ENCODE data around the gene SLC25A28.

The SLC25A28 gene

DNA sequence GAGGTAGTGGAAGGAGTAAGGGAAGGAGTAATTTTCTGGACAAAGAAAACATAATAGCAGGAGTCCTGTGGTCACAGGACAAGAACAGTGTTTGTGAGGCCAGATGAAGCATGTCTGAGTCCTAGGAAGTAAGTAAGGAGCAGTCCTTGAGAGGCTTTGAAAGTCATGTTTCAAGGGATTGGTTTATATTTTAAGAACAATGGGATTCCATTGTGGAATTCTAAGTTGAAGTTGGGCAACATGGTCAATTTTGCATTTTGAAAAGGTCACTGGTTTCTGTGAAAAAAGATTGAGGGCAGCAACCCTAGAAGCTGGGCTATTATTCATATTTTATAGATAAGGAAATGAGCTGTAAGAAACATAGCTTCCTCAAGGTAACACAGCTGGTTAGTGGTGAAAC lies 10.8 kb upstream of the SLC25A28 start:
- H3K79me2 ChIP-seq (ENCODE audit: insufficient read depth, low read length), result no peaks in the 10 kb centered on the region
- H3F3A ChIP-seq (ENCODE audit: low read depth), result no peaks in the 10 kb centered on the region
- no peaks in the 10 kb centered on the region for H3K9me2 ChIP-seq (replicated peaks; ENCODE audit: low read depth, low read length)
- no peak overlapping the region for H3K4me2 ChIP-seq (ENCODE audit: low read depth, low read length, poor library complexity, severe bottlenecking)
- TF ChIP-seq EZH2phosphoT487 (IDR thresholded peaks at IDR 0.05; ENCODE audit: borderline replicate concordance), result no peak
- TF ChIP-seq, protein P1, sequence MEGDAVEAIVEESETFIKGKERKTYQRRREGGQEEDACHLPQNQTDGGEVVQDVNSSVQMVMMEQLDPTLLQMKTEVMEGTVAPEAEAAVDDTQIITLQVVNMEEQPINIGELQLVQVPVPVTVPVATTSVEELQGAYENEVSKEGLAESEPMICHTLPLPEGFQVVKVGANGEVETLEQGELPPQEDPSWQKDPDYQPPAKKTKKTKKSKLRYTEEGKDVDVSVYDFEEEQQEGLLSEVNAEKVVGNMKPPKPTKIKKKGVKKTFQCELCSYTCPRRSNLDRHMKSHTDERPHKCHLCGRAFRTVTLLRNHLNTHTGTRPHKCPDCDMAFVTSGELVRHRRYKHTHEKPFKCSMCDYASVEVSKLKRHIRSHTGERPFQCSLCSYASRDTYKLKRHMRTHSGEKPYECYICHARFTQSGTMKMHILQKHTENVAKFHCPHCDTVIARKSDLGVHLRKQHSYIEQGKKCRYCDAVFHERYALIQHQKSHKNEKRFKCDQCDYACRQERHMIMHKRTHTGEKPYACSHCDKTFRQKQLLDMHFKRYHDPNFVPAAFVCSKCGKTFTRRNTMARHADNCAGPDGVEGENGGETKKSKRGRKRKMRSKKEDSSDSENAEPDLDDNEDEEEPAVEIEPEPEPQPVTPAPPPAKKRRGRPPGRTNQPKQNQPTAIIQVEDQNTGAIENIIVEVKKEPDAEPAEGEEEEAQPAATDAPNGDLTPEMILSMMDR (conservative IDR thresholded peaks at IDR 0.05; ENCODE audit: low read length), result no peak
- no peak overlapping the region for H3K4me3 ChIP-seq (ENCODE audit: low read length, poor library complexity, severe bottlenecking)
- no peaks in the 10 kb centered on the region for H3K27me3 ChIP-seq (ENCODE audit: insufficient read depth, low read length, poor library complexity, severe bottlenecking)
- H3K36me3 ChIP-seq (ENCODE audit: insufficient read depth, low read length), result no peaks in the 10 kb centered on the region
- H2AFZ ChIP-seq (ENCODE audit: low read length), result peak overlapping the region; percentile 46; the same call in 1 of the 2 replicates
- H3K4me1 ChIP-seq (ENCODE audit: insufficient read depth, low read length, poor library complexity, severe bottlenecking), result peaks cover 7% of the 10 kb centered on the region
- no peak overlapping the region for H3K9ac ChIP-seq (ENCODE audit: low read depth, low read length, poor library complexity, severe bottlenecking)
- H4K20me1 ChIP-seq (ENCODE audit: insufficient read depth, low read length, poor library complexity, severe bottlenecking), result no peaks in the 10 kb centered on the region
- no peaks in the 10 kb centered on the region for H3K9me3 ChIP-seq (ENCODE audit: insufficient read depth, low read depth, low read length)

- Histone ChIP-seq H3K4me1 (ENCODE audit: insufficient read depth, low read length, poor library complexity, severe bottlenecking) (peaks cover 7% of the 10 kb centered on the region), H3K9me2 (replicated peaks; ENCODE audit: low read depth, low read length) (no peaks in the 10 kb centered on the region), H2AFZ (ENCODE audit: low read length) (peak overlapping the region; percentile 46; the same call in 1 of the 2 replicates), H3K27me3 (ENCODE audit: insufficient read depth, low read length, poor library complexity, severe bottlenecking) (no peaks in the 10 kb centered on the region), H3K79me2 (ENCODE audit: insufficient read depth, low read length) (no peaks in the 10 kb centered on the region), H3K36me3 (ENCODE audit: insufficient read depth, low read length) (no peaks in the 10 kb centered on the region), H3K4me3 (ENCODE audit: low read length, poor library complexity, severe bottlenecking) (no peak overlapping the region), H3F3A (ENCODE audit: low read depth) (no peaks in the 10 kb centered on the region), H4K20me1 (ENCODE audit: insufficient read depth, low read length, poor library complexity, severe bottlenecking) (no peaks in the 10 kb centered on the region), H3K4me2 (ENCODE audit: low read depth, low read length, poor library complexity, severe bottlenecking) (no peak overlapping the region), H3K9ac (ENCODE audit: low read depth, low read length, poor library complexity, severe bottlenecking) (no peak overlapping the region), H3K9me3 (ENCODE audit: insufficient read depth, low read depth, low read length) (no peaks in the 10 kb centered on the region)
- TF ChIP-seq, protein P1 (conservative IDR thresholded peaks at IDR 0.05; ENCODE audit: low read length), result peak; percentile 77
- no peak for TF ChIP-seq EZH2phosphoT487 (IDR thresholded peaks at IDR 0.05; ENCODE audit: borderline replicate concordance)
These were observed 10.2 kb upstream of the SLC25A28 start for GRCh38 chr10:99630433-99630832.

- Histone ChIP-seq H3K4me2 (ENCODE audit: low read depth, low read length, poor library complexity, severe bottlenecking) (no peak overlapping the region), H3K9me3 (ENCODE audit: insufficient read depth, low read depth, low read length) (no peaks in the 10 kb centered on the region), H3K9me2 (replicated peaks; ENCODE audit: low read depth, low read length) (no peaks in the 10 kb centered on the region), H4K20me1 (ENCODE audit: insufficient read depth, low read length, poor library complexity, severe bottlenecking) (no peaks in the 10 kb centered on the region), H3K4me3 (ENCODE audit: low read length, poor library complexity, severe bottlenecking) (no peak overlapping the region), H3K27me3 (ENCODE audit: insufficient read depth, low read length, poor library complexity, severe bottlenecking) (no peaks in the 10 kb centered on the region), H3K79me2 (ENCODE audit: insufficient read depth, low read length) (no peaks in the 10 kb centered on the region), H2AFZ (ENCODE audit: low read length) (no peak overlapping the region), H3K4me1 (ENCODE audit: insufficient read depth, low read length, poor library complexity, severe bottlenecking) (peaks cover 7% of the 10 kb centered on the region), H3F3A (ENCODE audit: low read depth) (no peaks in the 10 kb centered on the region), H3K36me3 (ENCODE audit: insufficient read depth, low read length) (no peaks in the 10 kb centered on the region), H3K9ac (ENCODE audit: low read depth, low read length, poor library complexity, severe bottlenecking) (no peak overlapping the region)
- TF ChIP-seq EZH2phosphoT487 (IDR thresholded peaks at IDR 0.05; ENCODE audit: borderline replicate concordance), result no peak
- TF ChIP-seq, protein P1 (conservative IDR thresholded peaks at IDR 0.05; ENCODE audit: low read length), result no peak
These were observed 9.4 kb upstream of the SLC25A28 start for GRCh38 chr10:99629625-99629978.
